H9 (cell line): Measurements from ENCODE around the gene CFH. TPM values are rescaled to one million over a fixed set of nuclear protein-coding genes. Genes with fewer than 3 reads are reported as not detected.
"Not testable (repeated sequence)": the region's sequence is repeated elsewhere in the genome, so short reads cannot be mapped to it uniquely, and the experiment has no call there.

Experiments used
- DNase-seq: peaks from one replicate; pipeline ENCODE4 v3.0.0-alpha.2; 2017
- H2AFZ ChIP-seq: one replicate; pipeline ENCODE4 v1.6.1; 2013; ENCODE audit warnings: mild to moderate bottlenecking, low read length, control low read depth, moderate library complexity
- H2AK5ac ChIP-seq: 2 replicates; pipeline ENCODE4 v1.6.1; 2013; ENCODE audit warnings: low read length, control low read depth, mixed read lengths; ENCODE audit not compliant: insufficient read length
- H2BK120ac ChIP-seq: one replicate; pipeline ENCODE4 v1.6.1; 2013; ENCODE audit warnings: low read depth, mild to moderate bottlenecking, low read length, control low read depth, inconsistent platforms; ENCODE audit not compliant: poor library complexity, severe bottlenecking
- H2BK12ac ChIP-seq: 2 replicates; pipeline ENCODE4 v1.6.1; 2013; ENCODE audit warnings: low read length, control low read depth, mixed read lengths, low read depth; ENCODE audit not compliant: insufficient read length
- H2BK15ac ChIP-seq: 2 replicates; pipeline ENCODE4 v1.6.1; 2013; ENCODE audit warnings: low read depth, low read length, control low read depth
- H2BK20ac ChIP-seq: one replicate; pipeline ENCODE4 v1.6.1; 2013; ENCODE audit warnings: low read depth, mild to moderate bottlenecking, low read length, control low read depth, inconsistent platforms; ENCODE audit not compliant: poor library complexity, severe bottlenecking
- H2BK5ac ChIP-seq: 2 replicates; pipeline ENCODE4 v1.6.1; 2013; ENCODE audit warnings: low read length, control low read depth, mixed read lengths; ENCODE audit not compliant: insufficient read length
- H3K14ac ChIP-seq: 2 replicates; pipeline ENCODE4 v1.6.1; 2013; ENCODE audit warnings: low read length, control low read depth; ENCODE audit not compliant: insufficient read depth
- H3K18ac ChIP-seq: 2 replicates; pipeline ENCODE4 v1.6.1; 2013; ENCODE audit warnings: low read depth, mild to moderate bottlenecking, mixed read lengths, low read length, control low read depth; ENCODE audit not compliant: insufficient read length
- H3K23ac ChIP-seq: 2 replicates; pipeline ENCODE4 v1.6.1; 2013; ENCODE audit warnings: low read length, control low read depth, mixed read lengths, low read depth; ENCODE audit not compliant: insufficient read length
- H3K23me2 ChIP-seq: 2 replicates; pipeline ENCODE4 v1.6.1; 2013; ENCODE audit warnings: low read depth, mild to moderate bottlenecking, mixed read lengths, low read length, control low read depth; ENCODE audit not compliant: insufficient read length, poor library complexity, severe bottlenecking
- H3K27ac ChIP-seq: 2 replicates; pipeline ENCODE4 v1.5.1; 2013; ENCODE audit warnings: low read length, control low read depth, mixed read lengths, low read depth; ENCODE audit not compliant: insufficient read length
- H3K27me3 ChIP-seq: 2 replicates; pipeline ENCODE4 v1.6.1; 2013; ENCODE audit warnings: low read length, control low read depth, inconsistent platforms; ENCODE audit not compliant: insufficient read depth
- H3K4ac ChIP-seq: 2 replicates; pipeline ENCODE4 v1.6.1; 2013; ENCODE audit warnings: low read depth, mild to moderate bottlenecking, control low read depth, inconsistent platforms, low read length, moderate library complexity
- H3K4me1 ChIP-seq: 2 replicates; pipeline ENCODE4 v1.6.1; 2013; ENCODE audit warnings: low read length, control low read depth, inconsistent platforms; ENCODE audit not compliant: insufficient read depth
- H3K4me2 ChIP-seq: 2 replicates; pipeline ENCODE4 v1.6.1; 2013; ENCODE audit warnings: low read length, control low read depth, mixed read lengths; ENCODE audit not compliant: insufficient read length, insufficient read depth
- H3K56ac ChIP-seq: 2 replicates; pipeline ENCODE4 v1.6.1; 2013; ENCODE audit warnings: low read depth, mild to moderate bottlenecking, mixed read lengths, low read length, control low read depth; ENCODE audit not compliant: insufficient read length
- H3K79me1 ChIP-seq: 2 replicates; pipeline ENCODE4 v1.6.1; 2013; ENCODE audit warnings: low read depth, mild to moderate bottlenecking, moderate library complexity, low read length, control low read depth, inconsistent platforms; ENCODE audit not compliant: insufficient read depth, poor library complexity, severe bottlenecking
- H3K79me2 ChIP-seq: 2 replicates; pipeline ENCODE4 v1.6.1; 2013; ENCODE audit warnings: low read length, control low read depth, inconsistent platforms; ENCODE audit not compliant: insufficient read depth
- H3K9ac ChIP-seq: 2 replicates; pipeline ENCODE4 v1.6.1; 2013; ENCODE audit warnings: low read length, control low read depth, mixed read lengths; ENCODE audit not compliant: insufficient read length; ENCODE audit errors: extremely low read depth
- H3K9me3 ChIP-seq: one replicate; pipeline ENCODE4 v1.6.1; 2013; ENCODE audit warnings: low read depth, low read length, inconsistent platforms; ENCODE audit not compliant: control insufficient read depth
- H3T11ph ChIP-seq: one replicate; pipeline ENCODE4 v1.6.1; 2013; ENCODE audit warnings: mild to moderate bottlenecking, low read length, control low read depth, inconsistent platforms
- H4K20me1 ChIP-seq: one replicate; pipeline ENCODE4 v1.6.1; 2013; ENCODE audit not compliant: control insufficient read depth, insufficient read length, insufficient read depth
- H4K5ac ChIP-seq: 2 replicates; pipeline ENCODE4 v1.6.1; 2013; ENCODE audit warnings: low read depth, mild to moderate bottlenecking, mixed read lengths, low read length, control low read depth; ENCODE audit not compliant: insufficient read length
- H4K8ac ChIP-seq: replicated peaks from 2 replicates; pipeline ENCODE4 v1.6.1; 2013; ENCODE audit warnings: low read length, control low read depth, mixed read lengths, low read depth; ENCODE audit not compliant: insufficient read length
- H4K91ac ChIP-seq: 2 replicates; pipeline ENCODE4 v1.6.1; 2013; ENCODE audit warnings: low read depth, mild to moderate bottlenecking, moderate library complexity, mixed read lengths, low read length, control low read depth; ENCODE audit not compliant: insufficient read length
- H3K27ac Mint-ChIP-seq, 3 experiments: 2 replicates in 2 of 3; 3 replicates in 1 of 3; pipeline ENCODE4 v1.8.0; 2020 to 2021; ENCODE audit warnings: mixed read lengths in 3 of 3, mild to moderate bottlenecking in 1 of 3, moderate library complexity in 1 of 3
- H3K27me3 Mint-ChIP-seq: 2 replicates; pipeline ENCODE4 v1.8.0; 2021; ENCODE audit warnings: low read depth, mild to moderate bottlenecking, moderate library complexity, mixed read lengths
- H3K36me3 Mint-ChIP-seq, 3 experiments: 2 replicates in 2 of 3; 3 replicates in 1 of 3; pipeline ENCODE4 v1.8.0; 2020 to 2021; ENCODE audit warnings: low read depth in 3 of 3, mixed read lengths in 3 of 3; ENCODE audit not compliant: insufficient read depth in 1 of 3
- H3K4me1 Mint-ChIP-seq, 2 experiments: 2 replicates each; pipeline ENCODE4 v1.8.0; 2020; ENCODE audit warnings: mixed read lengths in 2 of 2
- H3K4me3 Mint-ChIP-seq, 2 experiments: 2 replicates in 1 of 2; 3 replicates in 1 of 2; pipeline ENCODE4 v1.8.0; 2020 to 2021; ENCODE audit warnings: mild to moderate bottlenecking in 2 of 2, mixed read lengths in 2 of 2, moderate library complexity in 1 of 2
- H3K9me3 Mint-ChIP-seq, 2 experiments: 2 replicates in 1 of 2; 3 replicates in 1 of 2; pipeline ENCODE4 v1.8.0; 2020; ENCODE audit warnings: mild to moderate bottlenecking in 2 of 2, mixed read lengths in 2 of 2, moderate library complexity in 1 of 2
- CTCF ChIP-seq: fragments of 200-600 bp; sonication (generic); conservative IDR thresholded peaks from 3 replicates; pipeline ENCODE4 v1.8.0; 2021; ENCODE audit warnings: antibody characterized with exemption, mild to moderate bottlenecking
- WGBS: extraction: QIAGEN DNeasy Blood & Tissue Kit; methylation state at CpG from one replicate; pipeline ENCODE4 v1.1.7; 2013; ENCODE audit warnings: missing lambda C conversion rate, low lambda C conversion rate, mixed read lengths; ENCODE audit not compliant: insufficient read length; ENCODE audit errors: extremely low coverage; 5-methylcytosine and 5-hydroxymethylcytosine counted together
- total RNA-seq: library from RNA; stranded (reverse); gene quantifications from 2 replicates; pipeline ENCODE4 v1.2.1, GENCODE V29; 2021

Gene CFH
- total RNA-seq, 1 experiment from 2014 or later: not detected

GRCh38 chr1:196779093-196779492 is 127.2 kb downstream of the CFH start:
- Histone ChIP-seq H2BK5ac (no peak overlapping the region), H3K23me2 (no peaks in the 10 kb centered on the region), H4K91ac (no peak overlapping the region), H4K5ac (no peak overlapping the region), H3K4me1 (no peaks in the 10 kb centered on the region), H3K27me3 (no peaks in the 10 kb centered on the region), H3K4ac (no peak overlapping the region), H2BK15ac (no peak overlapping the region), H2BK20ac (no peak overlapping the region), H2BK12ac (no peak overlapping the region), H3K9me3 (no peaks in the 10 kb centered on the region), H3T11ph (no peak overlapping the region), H4K20me1 (no peaks in the 10 kb centered on the region), H3K23ac (no peak overlapping the region), H3K27ac (no peak overlapping the region), H2BK120ac (no peak overlapping the region), H3K79me1 (no peaks in the 10 kb centered on the region), H3K4me2 (no peak overlapping the region), H3K56ac (no peak overlapping the region), H3K9ac (no peak overlapping the region), H3K18ac (no peak overlapping the region), H4K8ac (no peak overlapping the region), H2AK5ac (no peak overlapping the region), H3K79me2 (no peaks in the 10 kb centered on the region), H3K14ac (no peak overlapping the region), H2AFZ (no peak overlapping the region)
- peaks cover 0 to 5% of the 10 kb centered on the region in 2 experiments; a peak in 2 of 5 replicates for H3K9me3 Mint-ChIP-seq
- no peaks in the 10 kb centered on the region for H3K27me3 Mint-ChIP-seq
- no peak overlapping the region for H3K4me3 Mint-ChIP-seq
- DNase-seq: no peak
- H3K27ac Mint-ChIP-seq: no peak overlapping the region
- no peaks in the 10 kb centered on the region for H3K4me1 Mint-ChIP-seq
- no peaks in the 10 kb centered on the region for H3K36me3 Mint-ChIP-seq
- no CpG with 5 or more reads among the region's 1 CpG for WGBS
- TF ChIP-seq CTCF: peak; percentile 43

- H3K9ac ChIP-seq, H4K8ac ChIP-seq, H3K4me2 ChIP-seq, H4K20me1 ChIP-seq, H3K18ac ChIP-seq, H2AK5ac ChIP-seq, H3K56ac ChIP-seq, H2BK120ac ChIP-seq, H3K27ac ChIP-seq, H4K5ac ChIP-seq, H3K4ac ChIP-seq, H3K23me2 ChIP-seq, H3T11ph ChIP-seq, H2BK15ac ChIP-seq, H3K23ac ChIP-seq, H2BK5ac ChIP-seq, H2BK12ac ChIP-seq, H3K14ac ChIP-seq, H3K27me3 Mint-ChIP-seq, H3K4me3 Mint-ChIP-seq, H4K91ac ChIP-seq, H3K79me1 ChIP-seq, H2BK20ac ChIP-seq, H3K79me2 ChIP-seq, H3K9me3 ChIP-seq, H3K27ac Mint-ChIP-seq, DNase-seq, H2AFZ ChIP-seq, H3K27me3 ChIP-seq, H3K4me1 ChIP-seq: not testable (repeated sequence)
- Mint-ChIP-seq H3K9me3 (peaks cover 8 to 10% of the 10 kb centered on the region in 2 experiments), H3K4me1 (peaks cover 18% of the 10 kb centered on the region in 2 experiments), H3K36me3 (peaks cover 3 to 11% (median 6%) of the 10 kb centered on the region in 3 experiments; a peak in 4 of 7 replicates)
- WGBS: no CpG with 5 or more reads among the region's 1 CpG
These were observed 139.4 kb downstream of the CFH start for GRCh38 chr1:196791252-196791651.
